Panc1 (cell line): ENCODE results near the gene RGS3. TPM values are rescaled to one million over a fixed set of nuclear protein-coding genes. Genes with fewer than 3 reads are reported as not detected.

Source experiments
- ATAC-seq: fragments of 200-7000 bp; cut with Tn5 transposase; 2 replicates; pipeline ENCODE4 v1.9.1; 2020; ENCODE audit warnings: mild to moderate bottlenecking, moderate library complexity
- BruUV-seq: library from RNA; stranded (reverse); fragments of 400-500 nt; replicated peaks from 2 replicates; lab custom pipeline; 2021; lab: Mats Ljungman, UMichigan
- CTCF ChIA-PET: fragments of 300-600 bp; sonication (Branson Sonifier 250); formaldehyde crosslinking; loops from one replicate; lab custom pipeline; 2022; ENCODE audit warnings: antibody characterized with exemption; lab: Charles Lee
- POLR2A ChIA-PET: fragments of 300-600 bp; sonication (Branson Sonifier 250); formaldehyde crosslinking; loops from one replicate; lab custom pipeline; 2022; ENCODE audit warnings: antibody characterized with exemption; lab: Charles Lee
- DNase-seq: peaks from one replicate; pipeline ENCODE4 v3.0.0-alpha.2; 2010; ENCODE audit warnings: low read depth, low spot score
- H3K27ac ChIP-seq: 2 replicates; pipeline ENCODE4 v1.5.1; 2011; ENCODE audit warnings: mild to moderate bottlenecking, low read length, inconsistent platforms
- H3K27me3 ChIP-seq: fragments of 200-500 bp; sonication (Bioruptor generic); 2 replicates; pipeline ENCODE4 v1.6.0; 2014; ENCODE audit warnings: low read length, inconsistent platforms; ENCODE audit not compliant: control insufficient read depth, insufficient read depth
- H3K36me3 ChIP-seq: fragments of 200-500 bp; sonication (Bioruptor generic); 2 replicates; pipeline ENCODE4 v1.5.1; 2014; ENCODE audit warnings: inconsistent platforms, mild to moderate bottlenecking, low read length, moderate library complexity; ENCODE audit not compliant: control insufficient read depth, insufficient read depth
- H3K4me1 ChIP-seq: 2 replicates; pipeline ENCODE4 v1.5.1; 2011; ENCODE audit warnings: inconsistent platforms, mild to moderate bottlenecking, low read length, moderate library complexity; ENCODE audit not compliant: control insufficient read depth, insufficient read depth
- H3K4me3 ChIP-seq, 2 experiments: 2 replicates each; pipeline ENCODE4 v1.5.1; 2011 to 2012; ENCODE audit warnings: low read depth in 2 of 2, low read length in 2 of 2, mild to moderate bottlenecking in 2 of 2, inconsistent platforms in 1 of 2, moderate library complexity in 1 of 2
- H3K9me3 ChIP-seq: fragments of 200-500 bp; sonication (Bioruptor generic); 2 replicates; pipeline ENCODE4 v1.5.1; 2014; ENCODE audit warnings: low read depth, mild to moderate bottlenecking, inconsistent platforms, low read length, moderate library complexity; ENCODE audit not compliant: control insufficient read depth, insufficient read depth
- POLR2AphosphoS5 ChIP-seq: IDR thresholded peaks from 2 replicates; pipeline ENCODE4 v1.6.1; 2012; ENCODE audit warnings: mild to moderate bottlenecking, low read depth, low read length, moderate library complexity
- REST ChIP-seq, 2 experiments: IDR thresholded peaks; 2 replicates each; pipeline ENCODE4 v1.6.1; 2011 to 2012; ENCODE audit warnings: low read depth in 2 of 2, control low read depth in 1 of 2, low read length in 1 of 2, mild to moderate bottlenecking in 1 of 2, moderate library complexity in 1 of 2; ENCODE audit not compliant: insufficient read depth in 1 of 2
- SIN3A ChIP-seq: IDR thresholded peaks from 2 replicates; pipeline ENCODE4 v1.6.1; 2012; ENCODE audit warnings: low read depth, mild to moderate bottlenecking, low read length, moderate library complexity, borderline replicate concordance; ENCODE audit not compliant: insufficient read depth
- TCF7L2 ChIP-seq: IDR thresholded peaks from 2 replicates; pipeline ENCODE4 v1.6.1; 2011; ENCODE audit warnings: mild to moderate bottlenecking, low read depth, low read length, inconsistent platforms
- in situ Hi-C: cut with HindIII; loops from 2 replicates; pipeline ENCODE4 v1.10.0; 2016; ENCODE audit warnings: low sequenced_read_pairs, low pct_unique_long_range_greater_than_20kb
- intact Hi-C: fragments of 100-400 bp; cut with micrococcal nuclease; formaldehyde crosslinking; loops from one replicate; pipeline ENCODE4 v1.10.0; 2022; ENCODE audit not compliant: unreplicated experiment
- total RNA-seq: library from RNA; stranded (reverse); gene quantifications from one replicate; pipeline ENCODE4 v1.2.1, GENCODE V29; 2021; ENCODE audit not compliant: unreplicated experiment
- TF ChIP-seq, protein P1 (sequence below): fragments of 450-650 bp; IDR thresholded peaks from 2 replicates; pipeline ENCODE4 v1.5.1; 2017; ENCODE audit warnings: mild to moderate bottlenecking

The RGS3 gene
- total RNA-seq, 1 experiment from 2014 or later = 15.1 TPM

DNA sequence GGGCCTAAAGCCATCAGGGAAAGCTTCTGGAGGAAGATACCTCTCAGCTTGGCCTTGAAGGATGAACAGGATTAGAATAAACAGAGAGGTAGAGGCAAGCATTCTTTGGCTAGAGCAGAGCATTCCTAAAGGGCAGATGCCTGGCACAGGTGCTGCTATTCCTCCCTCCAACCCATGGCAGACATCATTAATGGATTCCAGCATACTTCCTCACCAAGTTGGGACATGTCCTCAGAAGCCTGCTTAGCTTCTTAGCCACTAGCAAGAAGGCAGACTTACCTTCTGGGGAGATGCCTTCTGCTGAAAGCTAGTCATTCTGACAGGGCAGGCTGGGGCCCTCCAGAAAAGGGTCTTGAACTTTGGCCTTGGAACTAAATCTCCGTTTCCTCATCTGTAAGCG is 122.0 kb downstream of the RGS3 start:
- Histone ChIP-seq H3K4me3 (no peak overlapping the region), H3K4me1 (0 out of 2 replicates have a peak, but pooled peaks cover 3% of the 10 kb centered on the region), H3K9me3 (no peaks in the 10 kb centered on the region), H3K36me3 (no peaks in the 10 kb centered on the region), H3K27me3 (no peaks in the 10 kb centered on the region), H3K27ac (no peak overlapping the region)
- CTCF ChIA-PET = no interaction called here
- POLR2A ChIA-PET = no interaction called here
- intact Hi-C loops = no loop called here
- DNase-seq (no peak), ATAC-seq (no peak)
- BruUV-seq = no TSS peak
- in situ Hi-C loops = no loop called here
- no peak for TF ChIP-seq SIN3A
- TF ChIP-seq POLR2AphosphoS5 = no peak
- TF ChIP-seq, protein P1, sequence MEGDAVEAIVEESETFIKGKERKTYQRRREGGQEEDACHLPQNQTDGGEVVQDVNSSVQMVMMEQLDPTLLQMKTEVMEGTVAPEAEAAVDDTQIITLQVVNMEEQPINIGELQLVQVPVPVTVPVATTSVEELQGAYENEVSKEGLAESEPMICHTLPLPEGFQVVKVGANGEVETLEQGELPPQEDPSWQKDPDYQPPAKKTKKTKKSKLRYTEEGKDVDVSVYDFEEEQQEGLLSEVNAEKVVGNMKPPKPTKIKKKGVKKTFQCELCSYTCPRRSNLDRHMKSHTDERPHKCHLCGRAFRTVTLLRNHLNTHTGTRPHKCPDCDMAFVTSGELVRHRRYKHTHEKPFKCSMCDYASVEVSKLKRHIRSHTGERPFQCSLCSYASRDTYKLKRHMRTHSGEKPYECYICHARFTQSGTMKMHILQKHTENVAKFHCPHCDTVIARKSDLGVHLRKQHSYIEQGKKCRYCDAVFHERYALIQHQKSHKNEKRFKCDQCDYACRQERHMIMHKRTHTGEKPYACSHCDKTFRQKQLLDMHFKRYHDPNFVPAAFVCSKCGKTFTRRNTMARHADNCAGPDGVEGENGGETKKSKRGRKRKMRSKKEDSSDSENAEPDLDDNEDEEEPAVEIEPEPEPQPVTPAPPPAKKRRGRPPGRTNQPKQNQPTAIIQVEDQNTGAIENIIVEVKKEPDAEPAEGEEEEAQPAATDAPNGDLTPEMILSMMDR = no peak
- TF ChIP-seq TCF7L2 = no peak
- no peak for TF ChIP-seq REST (IDR thresholded peaks at IDR 0.05; ENCODE audit: insufficient read depth in 1 of 2, low read depth in 2 of 2, low read length in 1 of 2)

- Histone ChIP-seq H3K4me1 (no peaks in the 10 kb centered on the region), H3K27me3 (no peaks in the 10 kb centered on the region), H3K36me3 (no peaks in the 10 kb centered on the region), H3K27ac (no peak overlapping the region), H3K9me3 (no peaks in the 10 kb centered on the region), H3K4me3 (no peak overlapping the region)
- ATAC-seq = no peak
- POLR2A ChIA-PET = no interaction called here
- in situ Hi-C loops (no loop called here), intact Hi-C loops (no loop called here)
- no TSS peak for BruUV-seq
- CTCF ChIA-PET = interaction anchor here (1.0 kb wide), 1 partner anchor 136 kb away, joined by 3 read pairs; no protein-coding TSS in a partner anchor
- TF ChIP-seq REST (IDR thresholded peaks at IDR 0.05; ENCODE audit: insufficient read depth in 1 of 2, low read depth in 2 of 2, low read length in 1 of 2) = no peak
- no peak for TF ChIP-seq SIN3A
- TF ChIP-seq, protein P1 = no peak; the same call in 1 of the 2 replicates
- no peak for TF ChIP-seq TCF7L2
- TF ChIP-seq POLR2AphosphoS5 = no peak
- DNase-seq = no peak
Measured at GRCh38 chr9:113587471-113588031, 124.0 kb downstream of the RGS3 start.
